Measurements from ENCODE around the gene DSG1.

GRCh38 chr18:31371989-31372388 lies 54.0 kb downstream of the DSG1 start:
- no peak for TF ChIP-seq CTCF (IDR thresholded peaks at IDR 0.05)
- no peak for TF ChIP-seq EP300 (IDR thresholded peaks at IDR 0.05)
- no peak for TF ChIP-seq POLR2AphosphoS5 (IDR thresholded peaks at IDR 0.05)
